Activated gamma-delta T cell treated with anti-CD3 and anti-CD28 coated beads, Interleukin-2, amount 50 U/mL, for 16 hours (primary cell): ENCODE data around the gene TTC23.
"Not testable (repeated sequence)": the region's sequence is repeated elsewhere in the genome, so short reads cannot be mapped to it uniquely, and the experiment has no call there.

ENCODE experiments used
- DNase-seq: peaks from one replicate; pipeline ENCODE4 v3.0.0-alpha.2; 2020; ENCODE audit warnings: low read depth

Gene TTC23

DNA sequence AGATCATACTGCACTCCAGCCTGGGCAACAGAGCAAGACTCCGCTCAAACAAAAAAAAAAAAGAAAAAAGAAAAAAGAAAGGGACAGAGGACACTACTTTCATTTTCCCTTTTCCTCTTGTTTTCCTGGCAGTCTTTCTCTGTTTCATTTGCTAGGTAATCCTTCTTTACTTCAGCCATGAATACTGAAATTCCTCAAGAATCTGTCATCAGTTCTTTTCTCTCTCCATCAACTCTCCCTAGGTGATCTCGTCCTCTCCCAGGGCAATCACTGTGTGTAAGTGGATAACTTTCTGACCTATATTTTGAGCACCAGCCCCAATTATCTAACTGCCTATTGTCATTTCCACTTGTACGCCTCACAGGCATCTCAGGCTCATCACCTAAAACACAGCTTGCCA lies 51.5 kb downstream of the TTC23 start:
- no peak for DNase-seq

DNA sequence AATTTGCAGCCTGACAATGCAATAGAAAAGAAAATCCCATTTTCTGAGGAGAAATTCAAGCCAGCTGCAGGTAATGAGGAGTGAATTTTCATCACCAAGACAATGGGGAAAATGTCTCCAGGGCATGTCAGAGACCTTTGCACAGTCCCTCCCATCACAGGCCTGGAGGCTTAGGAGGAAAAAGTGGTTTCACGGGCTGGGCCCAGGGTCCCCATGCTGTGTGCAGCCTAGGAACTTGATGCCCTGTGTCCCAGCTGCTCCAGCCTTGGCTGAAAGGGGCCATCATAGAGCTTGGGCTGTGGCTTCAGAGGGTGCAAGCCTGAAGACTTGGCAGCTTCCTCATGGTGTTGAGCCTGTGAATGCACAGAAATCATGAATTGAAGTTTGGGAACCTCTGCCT lies 57.2 kb downstream of the TTC23 start:
- DNase-seq: not testable (repeated sequence)

DNA sequence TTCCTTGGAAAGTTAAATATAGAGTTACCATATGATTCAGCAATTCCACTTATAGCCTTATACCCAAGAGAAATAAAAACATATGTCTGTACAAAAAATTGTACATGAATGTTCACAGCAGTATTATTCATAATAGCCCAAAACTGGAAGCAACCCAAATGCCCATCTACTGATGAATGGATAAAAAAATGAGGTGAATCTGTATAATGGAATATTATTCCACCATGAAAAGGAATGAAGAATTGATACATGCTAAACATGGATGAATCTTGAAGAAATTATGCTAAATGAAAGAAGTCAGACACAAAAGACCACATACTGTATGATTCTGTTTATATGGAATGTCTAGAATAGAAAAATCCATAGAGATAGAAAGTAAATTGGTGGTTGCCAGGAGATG lies 61.4 kb downstream of the TTC23 start:
- no peak for DNase-seq

DNA sequence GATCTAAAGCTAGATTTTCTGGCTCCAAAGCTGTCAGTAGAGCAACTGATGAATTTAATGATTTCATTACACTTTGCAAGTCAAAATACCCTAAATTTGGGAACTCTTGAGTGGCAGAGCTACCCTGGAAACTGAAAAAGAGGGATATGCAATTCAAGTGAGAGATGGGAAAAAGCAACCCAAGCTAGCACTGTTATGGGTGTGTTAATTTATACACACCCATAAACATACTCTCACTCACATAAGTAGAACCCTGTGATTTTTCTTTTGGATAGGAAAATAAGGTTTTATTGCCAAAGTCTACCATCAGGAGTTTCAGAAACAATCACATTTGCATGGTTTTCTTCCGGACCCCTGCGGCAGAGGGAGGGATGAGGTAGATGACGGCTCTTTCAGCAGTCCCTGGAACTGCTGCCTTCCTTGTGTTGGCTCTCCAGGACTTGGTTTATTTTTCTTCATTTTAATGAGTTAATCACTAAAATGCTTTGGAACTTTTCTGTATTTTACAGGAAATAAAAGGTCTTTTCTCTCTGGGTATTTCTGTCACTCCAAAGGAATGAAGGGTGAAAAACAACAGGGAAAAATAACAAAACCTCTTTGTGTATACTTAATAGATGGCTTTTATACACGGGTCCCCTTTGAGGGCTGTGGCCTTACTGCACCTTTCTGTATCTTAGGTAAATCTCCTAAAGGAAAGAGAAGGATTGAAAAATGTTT lies 63.8 kb downstream of the TTC23 start:
- DNase-seq: no peak

DNA sequence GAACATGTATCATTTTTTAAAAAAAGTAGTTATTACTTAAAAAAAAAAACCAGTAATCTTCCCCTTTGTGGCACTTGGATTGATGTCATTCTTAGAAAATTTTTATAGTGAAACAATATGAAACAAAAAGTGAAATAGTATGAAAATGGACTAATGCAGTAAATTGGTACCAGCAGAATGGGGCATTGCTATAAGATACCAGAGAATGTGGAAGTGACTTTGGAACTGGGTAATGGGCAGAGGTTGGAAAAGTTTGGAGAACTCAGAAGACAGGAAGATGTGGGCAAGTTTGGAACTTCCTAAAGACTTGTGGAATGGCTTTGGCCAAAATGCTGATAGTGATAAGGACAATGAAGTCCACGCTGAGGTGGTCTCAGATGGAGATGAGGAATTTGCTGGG lies 66.6 kb downstream of the TTC23 start:
- no peak for DNase-seq

DNA sequence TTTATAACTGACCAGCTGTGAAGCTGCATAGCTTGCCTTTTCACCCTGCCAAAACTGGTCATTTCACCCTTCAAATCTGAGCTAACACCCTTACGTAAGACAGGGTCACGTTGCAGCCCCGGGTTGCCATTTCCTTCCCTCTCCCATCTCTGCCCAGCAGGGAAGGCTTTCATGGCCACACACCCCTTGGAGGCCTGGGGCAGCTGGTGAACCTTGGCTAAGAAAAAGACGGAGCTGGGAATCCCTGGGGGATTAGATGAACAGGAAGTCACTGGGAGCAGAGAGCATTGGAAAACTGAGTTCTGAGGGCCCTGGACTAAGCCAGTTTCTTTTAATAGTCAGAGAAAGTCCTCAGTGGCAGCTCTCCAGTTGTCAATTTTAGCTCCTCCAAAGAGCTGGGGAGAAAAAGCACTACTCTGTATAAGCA lies 67.8 kb downstream of the TTC23 start:
- no peak for DNase-seq

DNA sequence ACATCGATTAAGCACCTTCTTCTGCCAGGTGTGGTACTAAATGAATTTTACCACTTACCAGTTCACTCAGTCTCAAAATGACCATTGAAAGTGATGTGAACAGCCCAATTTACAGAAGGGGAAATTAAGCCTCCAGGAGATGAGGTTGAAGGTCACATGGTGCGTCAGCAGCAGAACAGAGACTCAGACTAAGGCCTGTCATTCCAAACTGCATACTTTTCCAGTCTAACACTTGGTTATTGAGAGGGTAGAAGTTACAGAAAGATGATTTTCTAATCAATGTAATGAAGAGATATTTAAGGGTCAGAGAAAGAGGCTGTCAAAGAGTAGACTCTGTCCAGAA lies 68.4 kb downstream of the TTC23 start:
- DNase-seq: no peak

DNA sequence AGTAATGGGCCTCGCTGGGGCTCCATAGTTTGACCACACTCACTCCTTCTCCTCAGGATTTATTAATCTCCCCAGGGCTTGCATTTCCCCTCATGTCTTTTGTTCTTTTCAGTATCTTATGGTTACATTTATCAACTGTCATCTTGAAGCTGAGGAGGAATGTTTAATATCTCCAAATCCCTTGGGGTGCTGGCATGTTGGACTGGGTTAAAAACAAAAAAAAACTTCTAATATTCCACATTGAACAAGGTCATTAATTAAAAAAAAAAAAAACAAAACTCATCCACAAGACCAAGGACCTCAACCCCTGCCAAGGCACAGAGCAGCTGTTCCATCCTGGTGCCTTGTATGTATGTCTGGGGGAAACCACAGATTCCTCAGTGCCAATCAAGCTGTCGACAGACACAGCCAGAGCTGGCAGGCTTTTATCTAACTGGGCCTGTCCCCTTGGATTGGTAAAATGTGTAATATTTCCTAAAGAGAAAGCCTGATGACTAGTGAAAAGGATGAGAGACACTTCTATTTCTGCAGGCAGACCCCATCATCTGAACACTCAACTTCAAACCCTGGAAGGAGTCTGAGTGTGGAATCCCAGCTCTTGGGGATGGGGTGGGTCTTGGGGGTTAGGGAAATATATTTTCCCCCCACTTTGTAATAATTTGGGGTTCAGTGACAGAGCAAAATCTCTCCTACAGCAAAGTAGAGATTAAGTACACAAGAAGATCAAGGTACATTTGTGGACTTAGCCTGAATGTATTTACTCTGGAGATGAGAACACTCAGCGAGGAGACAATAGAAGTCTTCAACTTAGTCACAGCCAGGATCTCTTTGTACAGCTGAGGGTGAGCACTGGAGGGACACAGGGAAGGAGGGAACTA lies 69.1 kb downstream of the TTC23 start:
- no peak for DNase-seq

DNA sequence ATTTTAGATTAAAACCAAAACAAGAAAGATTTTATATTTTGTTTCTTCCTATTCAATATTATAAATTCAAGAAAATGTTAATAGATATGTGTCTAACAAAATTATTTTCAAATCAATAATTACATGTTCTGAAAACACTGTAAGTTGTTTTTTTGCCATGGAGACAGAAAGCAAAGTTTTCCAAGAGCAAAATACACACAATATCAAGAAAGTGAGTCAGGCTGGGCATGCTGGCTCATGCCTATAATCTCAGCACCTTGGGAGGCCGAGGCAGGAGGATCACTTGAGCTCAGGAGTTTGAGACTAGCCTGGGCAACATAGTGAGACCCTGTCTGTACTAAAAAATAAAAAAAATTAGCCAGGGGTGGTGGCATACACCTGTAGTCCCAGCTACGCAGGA lies 71.7 kb downstream of the TTC23 start:
- no peak for DNase-seq

DNA sequence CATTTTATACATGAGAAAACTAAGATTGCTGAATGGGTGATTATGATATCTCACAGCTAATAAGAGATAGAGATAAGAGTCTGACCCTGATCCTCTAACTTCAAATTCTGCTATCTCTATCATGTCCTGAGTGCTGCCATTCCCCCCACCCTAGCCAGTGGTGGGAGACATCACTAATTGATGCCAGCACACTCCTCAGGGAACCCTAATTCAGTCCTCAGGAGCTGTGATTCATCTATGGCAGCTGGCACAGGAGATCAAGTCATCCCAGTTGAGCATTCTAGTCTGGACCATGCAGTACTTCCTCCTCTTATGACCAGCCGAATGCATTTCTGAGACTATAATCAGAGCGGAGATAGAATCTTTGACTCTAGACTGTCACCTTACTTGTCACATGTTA lies 72.6 kb downstream of the TTC23 start:
- no peak for DNase-seq

DNA sequence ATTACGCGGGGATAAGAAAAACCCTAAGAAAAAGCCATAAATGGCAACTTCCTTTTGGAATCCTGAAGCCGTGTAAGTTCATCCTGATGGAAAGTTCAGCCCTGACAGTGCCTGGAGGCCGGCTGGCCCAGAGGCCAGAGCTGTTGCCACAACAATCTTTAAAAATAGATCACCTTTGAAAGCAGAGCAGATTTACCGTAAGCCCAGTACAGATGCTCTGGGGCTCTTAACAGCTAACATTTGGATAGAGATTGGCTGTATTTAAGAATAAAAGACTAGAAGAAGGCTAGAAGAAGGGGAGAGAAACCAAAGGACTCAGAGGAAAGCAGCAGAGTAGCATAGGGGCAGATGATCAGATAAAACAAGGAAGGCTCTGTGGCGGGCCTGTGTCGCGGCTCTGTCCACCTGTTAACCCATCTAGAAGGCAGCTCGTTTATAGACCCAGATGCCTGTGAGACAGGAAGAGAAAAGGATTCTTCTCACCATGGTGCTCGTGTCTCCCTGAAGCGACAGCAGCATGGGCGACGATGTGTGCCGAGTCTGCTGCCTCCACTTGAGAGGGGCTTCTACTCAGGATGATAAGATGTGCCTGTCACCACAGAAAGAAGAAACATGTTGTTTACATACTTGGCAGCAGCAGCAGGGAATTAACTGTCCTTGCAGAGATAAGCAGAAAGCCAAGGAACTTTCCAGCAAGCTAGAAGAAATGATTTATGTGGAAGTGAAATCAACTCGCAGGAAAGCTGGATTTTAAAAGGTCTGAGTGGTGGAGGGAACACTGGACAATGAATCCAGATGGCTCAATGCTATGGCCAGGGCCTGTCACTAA lies 74.6 kb downstream of the TTC23 start:
- DNase-seq: no peak

DNA sequence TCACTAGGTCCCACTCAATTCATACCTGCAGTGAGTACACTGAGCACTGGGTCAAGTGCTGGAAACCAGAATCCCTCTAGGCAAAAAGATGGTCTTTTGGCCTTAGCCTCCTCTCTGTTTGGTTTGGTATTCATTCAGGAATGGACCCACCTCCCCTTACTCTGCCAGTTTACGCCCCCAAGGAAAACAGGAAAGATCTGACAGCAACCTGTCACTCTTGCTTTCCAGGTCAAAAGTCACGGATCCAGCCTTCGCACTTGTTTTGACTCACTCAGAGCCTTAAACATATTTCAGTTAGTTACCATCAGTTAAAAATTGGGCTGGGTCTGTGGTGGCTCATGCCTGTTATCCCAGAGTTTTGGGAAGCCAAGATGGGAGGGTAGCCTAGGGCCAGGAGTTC lies 76.4 kb downstream of the TTC23 start:
- DNase-seq: no peak

DNA sequence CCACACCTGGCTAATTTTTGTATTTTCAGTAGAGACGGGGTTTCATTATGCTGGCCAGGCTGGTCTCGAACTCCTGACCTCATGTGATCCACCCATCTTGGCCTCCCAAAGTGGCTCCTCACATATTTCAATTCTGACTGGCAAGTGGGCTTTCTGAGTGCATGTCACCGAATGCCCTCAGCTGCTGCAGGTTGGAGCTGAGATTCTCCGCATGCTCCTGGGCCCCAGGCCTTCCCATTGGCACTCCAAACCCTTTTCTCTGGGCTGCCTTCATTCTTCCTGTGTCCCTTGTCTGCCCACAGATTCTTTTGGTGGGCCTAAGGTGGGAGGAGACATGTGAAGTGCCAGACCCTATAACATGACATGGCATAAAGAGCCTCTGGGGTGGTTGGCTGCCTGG lies 77.2 kb downstream of the TTC23 start:
- DNase-seq: no peak

DNA sequence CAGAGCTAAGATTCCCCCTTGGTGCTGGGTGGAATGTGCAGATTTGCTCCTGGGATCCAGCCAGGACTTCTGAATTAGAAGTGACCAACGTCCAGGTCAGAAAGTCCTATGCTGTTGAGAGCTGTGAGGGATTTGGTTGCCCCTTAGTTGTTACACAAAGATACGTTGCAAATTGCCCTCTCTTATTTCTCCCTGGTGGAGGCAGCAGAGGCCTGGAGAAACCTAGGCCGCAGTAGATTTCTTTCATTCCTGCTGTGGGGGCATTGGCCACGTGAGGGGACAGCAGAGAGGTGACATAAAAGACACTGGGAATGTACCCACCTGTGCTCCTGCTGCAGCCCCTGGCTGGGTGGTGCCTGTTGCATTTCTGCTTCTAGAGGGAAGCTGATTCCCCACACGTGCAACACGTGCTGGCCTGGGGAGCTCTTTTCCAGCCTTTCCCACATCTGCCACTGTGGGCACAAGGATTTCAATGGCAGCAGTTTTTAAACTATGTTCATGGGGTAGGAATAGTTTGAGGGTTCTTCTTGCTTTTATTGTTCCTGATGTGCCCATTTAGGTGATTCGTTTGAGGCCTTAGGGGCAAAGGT lies 78.8 kb downstream of the TTC23 start:
- no peak for DNase-seq

DNA sequence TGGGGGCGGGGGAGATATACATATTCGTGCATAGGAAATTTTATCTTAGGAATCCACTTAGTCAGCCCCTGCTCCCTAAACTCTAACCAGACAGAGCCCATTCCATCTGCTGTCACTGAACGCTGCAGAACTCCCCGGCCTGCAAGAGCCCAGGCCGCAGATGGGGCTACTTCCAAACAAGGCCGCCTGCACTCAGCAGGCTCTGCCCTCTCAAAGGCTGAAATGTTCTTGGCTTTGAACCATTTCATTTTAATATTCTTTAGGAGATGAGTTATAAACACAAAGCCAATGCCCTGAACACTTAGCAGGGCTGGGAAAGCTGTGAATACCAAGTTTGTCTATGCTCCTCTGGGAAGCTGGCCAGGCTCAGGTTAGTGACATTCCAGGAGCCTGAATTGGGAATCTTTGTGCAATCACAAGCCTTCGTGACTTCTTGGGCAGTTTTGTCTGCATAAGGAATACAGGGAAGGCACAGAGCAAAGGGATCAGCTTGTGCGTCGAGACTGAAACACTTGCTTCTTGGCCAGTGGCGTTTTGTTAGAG lies 79.5 kb downstream of the TTC23 start:
- DNase-seq: no peak

DNA sequence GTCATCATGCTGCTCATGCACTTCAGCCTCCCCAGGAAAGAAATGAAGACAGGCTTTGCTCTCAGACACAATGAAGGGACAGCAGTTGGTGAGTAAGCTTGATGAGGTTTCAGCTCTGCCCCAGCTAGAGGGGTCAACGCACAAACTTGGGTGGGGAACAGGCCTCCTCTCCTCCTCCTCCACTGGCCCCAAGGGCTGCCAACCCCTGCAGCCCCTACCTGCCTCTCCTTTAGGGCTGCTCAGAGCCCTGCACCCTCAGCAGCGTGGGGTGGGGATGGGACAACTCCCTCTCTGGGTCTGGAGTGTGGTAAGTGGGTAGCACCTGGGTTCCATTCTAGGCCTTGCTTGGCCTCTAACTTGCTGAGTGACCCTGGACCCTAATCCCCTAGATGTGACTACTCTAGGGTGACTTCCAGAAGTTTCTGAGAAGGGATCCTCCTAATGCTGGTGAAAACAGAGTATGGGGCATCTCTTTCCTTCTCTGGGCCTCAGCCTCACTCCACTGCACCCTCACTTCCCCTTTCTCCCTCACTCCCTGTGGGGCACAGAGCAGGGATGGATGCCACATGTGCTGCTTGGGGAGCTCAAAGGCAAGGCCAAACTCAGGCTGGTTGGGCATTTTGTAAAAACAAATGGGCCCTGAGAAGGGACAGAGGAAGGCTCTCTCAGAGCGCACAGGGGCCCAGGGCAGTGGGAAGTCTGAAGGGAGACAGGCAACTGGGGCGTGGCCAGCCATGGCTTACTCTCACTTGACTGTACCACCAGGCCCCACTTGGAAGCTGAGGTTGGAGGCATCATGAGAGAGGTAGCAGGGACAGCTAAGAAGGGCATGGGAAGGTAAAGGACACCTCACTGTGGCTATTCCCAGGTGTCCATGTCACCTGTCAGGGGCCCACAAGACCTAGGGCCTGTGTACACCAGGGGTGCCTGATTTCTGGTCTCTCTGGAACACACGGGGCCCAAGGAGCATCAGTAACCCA lies 80.5 kb downstream of the TTC23 start:
- DNase-seq: no peak

DNA sequence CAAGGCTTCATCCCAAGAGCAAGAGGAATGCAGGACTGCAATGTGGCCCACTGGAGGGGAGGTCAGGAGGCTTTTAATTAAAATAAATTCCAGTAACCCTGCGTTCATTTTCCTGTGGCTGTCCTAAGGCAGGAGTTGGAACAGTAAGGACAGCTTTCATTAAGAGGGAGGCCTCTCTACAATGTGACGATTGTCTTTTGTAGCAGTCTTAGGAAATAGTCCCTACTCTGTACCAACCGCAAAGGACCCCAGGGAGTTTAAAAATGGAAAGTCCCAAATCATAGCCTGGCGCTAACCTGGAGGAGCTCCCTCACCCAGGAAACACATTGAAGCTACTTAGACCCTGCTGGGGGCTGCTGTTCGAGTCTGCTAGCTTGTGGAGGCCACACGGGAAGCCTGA lies 81.7 kb downstream of the TTC23 start:
- DNase-seq: no peak

DNA sequence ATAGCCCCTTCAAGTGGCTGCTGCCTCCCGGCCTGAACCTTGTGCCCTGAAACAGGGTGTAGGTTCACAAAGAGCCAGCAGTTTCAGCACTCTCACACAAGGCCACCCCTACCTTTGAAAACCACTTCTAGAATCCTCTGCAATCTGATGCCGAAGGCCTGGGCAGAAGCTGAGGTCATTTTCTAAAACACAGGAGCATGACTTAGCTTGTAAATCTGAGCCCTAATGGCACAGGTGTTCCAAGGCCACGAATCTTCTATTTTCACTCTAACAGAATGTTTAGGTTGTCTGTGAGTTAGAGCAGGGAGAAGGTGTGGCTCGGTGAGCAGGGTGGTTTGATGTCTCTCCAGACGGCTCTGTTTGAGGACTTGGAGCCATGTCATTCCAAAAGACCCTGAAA lies 82.2 kb downstream of the TTC23 start:
- DNase-seq: no peak

DNA sequence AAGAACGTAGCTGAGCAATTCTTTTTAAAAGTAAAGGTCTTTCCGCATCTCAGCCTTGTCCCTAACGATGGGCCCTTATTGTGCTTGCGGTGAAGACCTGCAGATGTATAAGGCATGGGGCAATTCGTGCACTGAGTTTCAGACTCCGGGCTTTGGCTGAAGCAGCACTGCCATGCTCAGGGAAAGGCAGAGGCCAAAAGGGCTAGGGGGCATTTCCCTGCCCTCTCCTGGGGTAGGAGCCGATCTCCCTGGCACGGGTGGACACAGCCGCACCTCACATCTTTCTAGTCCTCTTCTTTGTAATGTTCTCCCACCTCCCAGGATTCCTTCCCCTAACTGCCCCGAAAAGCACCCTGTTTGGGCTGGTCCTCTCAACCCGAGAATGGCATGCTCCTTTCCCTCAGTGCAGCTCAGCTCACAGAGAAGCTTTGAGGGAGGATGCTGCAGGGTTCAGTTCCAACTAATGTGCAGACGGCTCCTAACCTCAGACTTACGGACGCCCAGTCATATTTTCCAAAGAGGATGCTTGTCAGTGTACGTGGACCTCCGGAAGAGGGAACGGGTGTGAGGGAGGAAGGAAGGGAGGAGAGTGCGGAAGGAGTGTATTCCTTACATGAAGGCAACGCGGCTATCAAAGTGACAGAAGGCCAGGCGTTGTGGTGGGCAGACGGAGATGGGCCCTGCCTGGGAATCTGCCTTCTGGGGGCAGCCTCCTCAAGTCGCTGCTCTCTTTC lies 83.3 kb downstream of the TTC23 start:
- no peak for DNase-seq
